NCI-H226 (cell line): ENCODE data around the gene STAMBP.

Experiments used
- DNase-seq: peaks from one replicate; pipeline ENCODE4 v3.0.0-alpha.2; 2015

STAMBP gene

GRCh38 chr2:73908689-73909652 is 80.2 kb downstream of the STAMBP start:
- no peak for DNase-seq

GRCh38 chr2:73910873-73911547 is 82.2 kb downstream of the STAMBP start:
- no peak for DNase-seq

- DNase-seq, result no peak
These were observed 82.9 kb downstream of the STAMBP start for GRCh38 chr2:73911548-73912208.

DNA sequence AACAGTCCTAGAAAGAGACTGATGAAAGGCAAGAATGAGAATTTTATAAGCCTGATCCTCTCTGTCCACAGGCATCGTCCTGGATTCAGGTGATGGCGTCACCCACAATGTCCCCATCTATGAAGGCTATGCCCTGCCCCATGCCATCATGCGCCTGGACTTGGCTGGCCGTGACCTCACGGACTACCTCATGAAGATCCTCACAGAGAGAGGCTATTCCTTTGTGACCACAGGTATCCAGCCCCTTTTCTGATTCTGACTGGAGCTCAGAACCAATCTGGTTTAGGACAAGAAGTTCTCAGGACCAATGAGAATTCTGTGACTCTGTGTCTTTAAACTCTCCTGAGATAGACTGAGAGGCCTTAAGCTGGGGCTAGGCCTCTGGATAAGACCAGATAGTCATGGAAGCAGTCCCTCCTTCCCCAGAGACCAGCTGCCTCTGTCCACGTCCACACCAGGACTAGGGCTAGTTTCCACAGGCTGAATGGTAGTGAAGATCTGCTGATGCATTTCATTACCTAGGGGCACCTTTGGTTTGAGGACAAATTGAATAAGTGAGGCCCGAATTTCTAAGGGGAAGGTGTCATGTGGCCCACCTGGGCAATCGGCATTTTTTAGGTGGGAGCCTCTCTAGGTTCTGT is 84.8 kb downstream of the STAMBP start:
- DNase-seq, result no peak

GRCh38 chr2:73914667-73915066 is 85.9 kb downstream of the STAMBP start:
- DNase-seq, result no peak

DNA sequence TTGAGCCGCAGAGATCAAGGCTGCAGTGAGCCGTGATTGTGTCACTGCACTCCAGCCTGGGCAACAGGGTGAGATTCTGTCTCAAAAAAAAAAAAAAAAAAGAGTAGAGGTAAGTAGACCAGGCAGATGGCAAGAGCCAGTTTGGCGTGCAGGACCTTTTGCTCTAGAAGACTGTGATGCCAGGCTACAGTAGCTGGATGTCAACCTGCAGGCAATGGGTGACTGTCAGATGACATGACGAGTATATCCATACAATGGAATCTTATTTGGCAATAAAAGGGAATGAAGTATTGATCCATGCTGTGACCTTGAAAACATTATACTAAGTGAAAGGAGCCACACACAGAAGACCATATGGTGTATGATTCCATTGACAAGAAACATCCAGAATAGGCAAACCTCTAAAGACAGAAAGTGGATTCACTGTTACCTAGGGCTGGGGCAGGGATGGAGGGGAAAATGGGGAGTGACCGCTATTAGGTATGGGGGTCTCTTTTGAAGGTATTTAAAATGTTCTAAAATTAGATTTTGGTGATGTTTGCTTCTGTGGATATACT is 86.8 kb downstream of the STAMBP start:
- no peak for DNase-seq

GRCh38 chr2:73916666-73917065 is 87.9 kb downstream of the STAMBP start:
- DNase-seq, result no peak

GRCh38 chr2:73917296-73917695 is 88.5 kb downstream of the STAMBP start:
- DNase-seq, result no peak

DNA sequence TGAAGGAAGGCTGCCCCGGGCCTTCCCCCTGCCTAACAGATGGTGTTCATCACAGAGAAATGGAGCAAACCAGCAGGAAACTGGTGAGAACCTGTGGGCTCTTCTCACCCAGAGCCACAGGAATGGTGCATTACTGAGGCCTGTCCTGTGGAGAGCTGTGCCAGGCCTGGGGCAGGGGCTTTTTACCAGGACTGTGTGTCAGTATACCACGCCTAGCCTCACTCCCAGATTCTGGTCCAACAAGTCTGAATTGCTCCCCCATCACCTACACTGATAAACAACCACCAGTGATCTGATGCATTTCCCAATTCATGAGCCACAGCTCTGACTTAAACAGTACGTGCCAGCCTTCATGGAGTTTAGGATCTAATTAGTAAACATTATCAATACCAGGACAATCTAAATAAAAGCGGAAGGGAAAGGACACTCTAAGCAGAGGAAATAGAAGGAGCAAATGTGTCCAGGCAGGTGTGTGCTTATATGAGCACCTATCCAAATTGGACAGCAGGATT is 89.0 kb downstream of the STAMBP start:
- no peak for DNase-seq

DNA sequence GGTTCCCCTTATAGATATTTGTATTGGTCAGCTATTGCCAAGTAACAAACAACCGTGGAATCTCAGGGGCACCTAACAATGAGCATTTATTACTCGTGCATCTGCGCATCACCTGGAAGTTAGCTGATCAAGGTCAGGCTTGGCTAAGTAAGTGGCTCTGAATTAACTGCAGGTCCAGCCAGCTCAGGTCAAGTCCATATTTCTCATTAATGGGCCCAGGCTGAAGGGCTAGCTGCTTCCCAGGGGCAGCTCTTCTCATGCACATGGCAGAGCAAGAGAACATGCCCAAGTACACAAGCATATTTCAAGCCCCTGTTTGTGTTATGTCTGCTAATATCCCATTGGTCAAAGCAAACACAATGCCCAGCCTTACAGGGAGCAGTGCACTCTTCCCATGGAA is 90.1 kb downstream of the STAMBP start:
- no peak for DNase-seq

DNA sequence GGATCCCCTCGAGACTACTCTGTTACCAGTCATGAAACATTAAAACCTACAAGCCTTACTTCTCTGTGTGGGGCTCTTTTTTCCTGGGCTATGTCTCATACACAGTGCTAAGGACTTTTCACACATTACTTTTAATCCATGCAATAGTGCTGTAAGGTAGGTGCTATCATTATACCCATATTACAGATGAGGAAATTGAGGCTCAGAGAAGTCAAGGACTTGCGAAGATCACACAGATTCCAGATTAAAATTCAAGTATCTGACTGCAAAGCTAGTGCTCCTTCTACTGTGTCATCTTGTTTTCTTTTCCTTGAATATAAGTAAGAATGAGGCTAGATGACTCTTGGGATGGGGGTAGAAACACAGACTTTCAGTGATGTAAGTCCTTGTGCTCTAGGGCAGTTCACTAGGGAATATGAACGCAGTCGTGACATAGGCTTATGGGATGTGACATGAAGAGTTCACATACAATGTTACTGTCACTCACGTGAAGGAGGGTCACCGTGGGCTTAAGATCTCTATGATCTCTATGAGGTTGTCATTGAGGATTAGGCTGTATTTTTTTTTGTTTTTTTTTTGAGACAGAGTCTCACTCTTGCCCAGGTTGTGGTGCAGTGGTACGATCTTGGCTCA is 91.0 kb downstream of the STAMBP start:
- no peak for DNase-seq

DNA sequence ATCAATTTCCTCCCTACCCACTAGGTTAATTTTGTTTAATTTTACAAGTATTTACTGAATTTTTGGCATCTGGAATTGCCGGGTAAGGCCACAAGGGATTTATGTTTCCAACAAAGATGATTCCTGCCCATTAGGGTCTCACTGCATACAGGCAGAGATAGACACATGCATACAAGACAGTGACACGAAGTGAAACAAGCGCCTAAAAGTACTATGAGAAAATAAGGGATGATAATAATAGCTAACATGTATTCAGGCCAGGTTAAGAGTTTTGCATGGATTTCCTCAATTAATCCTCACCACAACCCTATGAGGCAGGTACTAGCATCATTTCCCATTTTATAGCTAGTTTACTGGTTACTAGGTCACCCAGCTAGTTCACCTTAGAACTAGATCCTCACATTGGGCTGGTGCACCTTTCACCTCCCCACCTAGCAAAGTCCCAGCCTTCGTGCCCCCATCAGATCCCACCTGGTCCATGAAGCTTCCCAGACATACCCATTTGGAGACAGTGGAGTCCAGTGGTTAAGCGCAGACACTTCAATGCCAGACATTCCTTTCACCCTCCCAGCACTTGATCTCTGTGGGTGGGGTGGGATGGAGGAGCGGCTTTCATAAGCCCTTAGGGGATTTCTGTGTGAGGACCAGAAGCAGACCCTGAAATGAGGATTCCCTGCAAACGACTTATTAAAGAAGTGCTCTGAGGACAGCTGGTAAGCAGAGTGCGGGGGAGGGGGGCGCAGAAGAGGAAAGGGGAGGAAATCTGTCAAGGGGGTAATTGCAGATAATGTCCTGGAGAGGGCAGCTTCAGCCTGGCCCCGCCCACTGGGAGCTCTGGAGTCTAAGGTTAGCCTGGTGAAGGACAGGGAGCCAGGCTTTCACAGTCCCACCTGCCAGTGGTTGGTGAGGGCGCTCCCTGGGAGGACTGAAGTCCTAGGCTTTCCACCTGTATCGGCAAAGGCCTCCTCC is 92.1 kb downstream of the STAMBP start:
- DNase-seq, result no peak

DNA sequence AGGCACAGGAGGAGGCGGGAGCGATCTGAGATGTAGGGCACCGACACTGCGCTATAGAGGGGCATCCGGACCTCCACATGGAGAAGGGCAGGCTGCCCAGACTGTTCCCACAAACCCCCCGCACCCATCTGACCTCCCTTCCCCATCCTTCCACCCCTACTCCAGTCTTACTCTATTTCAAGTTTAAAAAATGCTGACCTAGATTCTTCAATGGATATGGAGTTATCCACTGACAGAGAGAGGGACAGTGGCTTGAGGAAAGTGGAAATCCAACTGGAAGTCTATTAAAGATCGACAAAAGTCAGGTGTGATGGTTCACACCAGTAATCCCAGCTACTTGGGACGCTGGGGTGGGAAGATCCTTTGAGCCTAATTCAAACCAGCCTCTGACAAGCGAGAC is 92.8 kb downstream of the STAMBP start:
- no peak for DNase-seq

DNA sequence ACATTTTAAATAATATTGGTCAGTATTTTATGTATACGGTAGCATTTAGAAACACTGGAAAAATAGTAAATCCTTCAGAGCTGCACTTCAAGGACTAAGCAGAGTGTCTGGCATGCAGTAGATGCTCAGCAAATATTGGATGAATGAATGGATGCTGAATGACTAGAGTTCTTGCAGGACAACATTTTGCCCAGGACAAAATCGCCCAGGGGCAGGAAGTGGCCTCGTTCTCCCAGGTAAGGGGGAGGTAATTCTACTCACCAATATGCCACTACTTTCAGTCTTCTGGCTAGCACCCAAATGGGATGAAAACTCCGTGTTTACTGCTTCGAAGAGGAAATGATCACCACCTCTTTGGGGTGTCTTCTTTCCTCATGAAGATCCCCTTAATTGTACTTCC is 93.9 kb downstream of the STAMBP start:
- DNase-seq, result no peak
